Activated CD4-positive, alpha-beta T cell treated with anti-CD3 and anti-CD28 coated beads, Interleukin-2, amount 50 U/mL, for 48 hours (primary cell): ENCODE data around the gene MAEL.

ENCODE experiments used
- DNase-seq, 2 experiments: peaks; one replicate each; pipeline ENCODE4 v3.0.0-alpha.2; 2020

Gene MAEL

GRCh38 chr1:166988974-166989515, at the start of gene MAEL:
MAEL (plus strand) TSS chr1:166989280; CDS start chr1:166989353, 73 bp downstream.
- DNase-seq, result no peak

GRCh38 chr1:166939741-166940375, 49.2 kb upstream of the MAEL start:
- no peak for DNase-seq

GRCh38 chr1:166944186-166944967, 44.7 kb upstream of the MAEL start:
- no peak for DNase-seq

GRCh38 chr1:166947398-166948043, 41.6 kb upstream of the MAEL start:
- DNase-seq, result no peak

- DNase-seq, result no peak
These were observed 40.2 kb upstream of the MAEL start for GRCh38 chr1:166948856-166949350.

GRCh38 chr1:166950156-166950555, 38.9 kb upstream of the MAEL start:
- DNase-seq, result no peak

GRCh38 chr1:166951050-166951449, 38.0 kb upstream of the MAEL start:
- no peak for DNase-seq

- DNase-seq, result no peak
These were observed 36.9 kb upstream of the MAEL start for GRCh38 chr1:166952002-166952746.

GRCh38 chr1:166953491-166953890, 35.6 kb upstream of the MAEL start:
- no peak for DNase-seq

- no peak for DNase-seq
These were observed 32.8 kb upstream of the MAEL start for GRCh38 chr1:166956057-166956850.

GRCh38 chr1:166956872-166957271, 32.2 kb upstream of the MAEL start:
- no peak for DNase-seq

- DNase-seq, result no peak
These were observed 28.1 kb upstream of the MAEL start for GRCh38 chr1:166960858-166961474.

GRCh38 chr1:166969074-166969677, 19.9 kb upstream of the MAEL start:
- no peak for DNase-seq

- peak in 1 of 2 experiments; percentile 32 for DNase-seq
These were observed 17.8 kb upstream of the MAEL start for GRCh38 chr1:166971252-166971651.

GRCh38 chr1:166972193-166972592, 16.9 kb upstream of the MAEL start:
- no peak for DNase-seq

GRCh38 chr1:166972826-166973225, 16.3 kb upstream of the MAEL start:
- DNase-seq, result no peak

GRCh38 chr1:166974647-166975345, 14.3 kb upstream of the MAEL start:
- DNase-seq, result peak; percentile 56 to 63

- peak; percentile 77 to 84 for DNase-seq
These were observed 13.5 kb upstream of the MAEL start, which contains the start of gene ILDR2 for GRCh38 chr1:166975361-166976129. ILDR2 (minus strand) TSS chr1:166975540; CDS start chr1:166975268, 272 bp downstream.

- no peak for DNase-seq
These were observed 11.1 kb upstream of the MAEL start for GRCh38 chr1:166977951-166978350.
